HG02884 (cell line): ENCODE results near the gene SLC25A12.
A peak's percentile ranks its signal among the peaks of the same experiment; 100 is the strongest.
"Not testable (repeated sequence)": the region's sequence is repeated elsewhere in the genome, so short reads cannot be mapped to it uniquely, and the experiment has no call there.

Source experiments
- ATAC-seq: cut with Tn5 transposase; IDR thresholded peaks from one replicate; pipeline ENCODE4 v1.9.1; 2021; ENCODE audit warnings: mild to moderate bottlenecking, moderate library complexity; ENCODE audit not compliant: unreplicated experiment

SLC25A12 gene

DNA sequence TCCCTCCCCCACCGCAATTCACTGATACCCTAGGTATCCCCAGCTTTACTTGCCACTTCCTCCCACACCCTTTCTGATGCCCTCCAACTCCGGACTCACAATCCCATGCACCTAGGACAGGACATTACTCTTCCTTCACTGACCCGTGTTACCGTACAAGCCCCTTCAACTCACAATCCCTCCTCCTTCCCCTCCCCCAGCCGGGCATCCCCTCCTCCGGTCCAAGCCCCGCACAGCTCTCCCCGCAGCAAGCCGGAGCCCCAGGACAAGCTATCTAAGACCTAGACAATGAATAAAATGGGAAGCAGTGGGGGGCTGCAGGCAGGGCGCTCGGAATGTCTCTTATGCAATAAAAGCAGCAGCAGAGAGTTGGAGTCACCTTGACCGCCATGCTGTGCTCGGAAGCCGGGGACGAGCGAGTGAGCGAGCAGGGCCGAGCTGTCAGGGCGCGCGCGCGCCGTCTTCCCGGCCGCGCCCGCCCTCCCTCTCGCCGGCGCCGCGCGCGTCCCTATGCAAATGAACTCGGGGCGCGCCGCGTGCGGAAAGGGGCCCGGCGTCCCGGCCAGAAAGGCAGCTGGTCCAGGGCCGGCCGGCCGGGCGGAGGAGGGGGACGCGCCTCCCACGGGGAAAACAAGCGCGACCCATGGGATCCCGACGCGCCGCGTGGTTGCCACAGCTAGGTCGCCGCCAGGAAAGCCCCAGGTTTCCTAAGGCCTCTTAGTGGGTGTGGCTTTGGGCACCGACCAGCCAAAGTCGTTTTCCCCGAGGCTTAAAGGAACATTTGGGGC is at the start of gene SLC25A12:
Gene SLC25A12 (minus strand): TSS at position 421 of the 788 bp plus-strand sequence. CDS start 30 bp downstream, at position 391.
- peak; percentile 85 for ATAC-seq

GRCh38 chr2:171941316-171941699 is 47.3 kb upstream of the SLC25A12 start:
- ATAC-seq = no peak

DNA sequence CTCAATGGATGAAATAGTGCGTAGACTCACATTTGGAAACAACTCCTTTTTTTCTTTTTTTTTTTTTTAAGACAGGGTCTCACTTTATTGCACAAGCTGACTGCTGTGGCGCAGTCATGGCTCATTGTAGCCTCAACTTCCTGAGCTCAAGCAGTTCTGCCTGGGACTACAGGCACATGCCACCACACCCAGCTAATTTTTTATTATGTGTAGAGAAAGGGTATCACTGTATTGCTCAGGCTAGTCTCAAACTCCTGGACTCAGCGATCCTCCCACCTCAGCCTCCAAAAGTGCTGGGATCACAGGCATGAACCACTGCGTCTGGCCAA is 45.7 kb upstream of the SLC25A12 start:
- ATAC-seq = no peak

DNA sequence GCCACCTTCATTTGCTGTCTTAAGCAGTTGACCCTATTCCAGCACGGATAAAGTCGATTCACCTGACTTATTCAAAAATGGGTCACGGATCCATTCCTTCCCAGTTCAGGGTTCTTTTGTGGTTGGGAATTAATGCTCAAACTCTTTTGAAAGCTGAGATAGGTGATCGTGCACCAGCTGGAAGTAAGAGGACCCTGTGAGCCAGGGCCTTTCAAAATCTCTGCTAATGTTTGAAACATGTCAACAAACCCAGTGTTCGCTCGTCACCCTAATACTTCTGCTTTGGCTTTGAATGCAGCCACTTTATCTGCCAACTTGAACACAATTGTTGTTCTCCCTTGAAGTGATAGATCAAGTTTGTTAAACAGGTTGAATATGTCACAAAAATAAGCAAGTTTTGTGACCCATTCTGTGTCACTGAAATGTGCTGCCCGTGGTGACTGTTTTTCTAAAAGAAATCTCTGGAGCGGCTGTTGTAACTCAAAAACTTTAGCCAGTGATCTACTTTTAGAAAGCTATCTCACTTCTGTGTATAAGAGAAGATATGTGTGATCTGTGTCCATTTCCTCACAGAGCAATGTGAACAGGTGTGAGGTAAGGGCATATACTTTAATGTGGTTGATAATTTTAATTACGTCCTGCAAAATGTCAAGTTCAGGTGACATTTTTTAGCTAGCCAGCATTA is 45.2 kb upstream of the SLC25A12 start:
- no peak for ATAC-seq

DNA sequence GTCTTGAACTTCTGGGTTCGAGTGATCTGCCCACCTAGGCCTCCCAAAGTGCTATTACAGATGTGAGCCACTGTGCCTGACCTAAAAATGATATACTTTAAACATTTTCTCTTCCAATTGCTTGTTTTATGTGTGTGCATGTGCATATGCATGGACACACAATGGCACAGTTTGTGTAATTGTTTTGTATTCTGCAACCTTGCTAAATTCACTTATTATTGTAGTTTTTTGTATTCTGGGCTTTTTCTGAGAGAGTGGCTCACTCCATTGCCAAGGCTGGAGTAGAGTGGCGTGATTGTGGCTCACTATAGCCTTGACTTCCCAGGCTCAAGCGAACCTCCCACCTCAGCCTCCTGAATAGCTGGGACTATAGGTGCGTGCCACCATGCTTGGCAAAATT is 36.3 kb upstream of the SLC25A12 start:
- ATAC-seq = no peak

- ATAC-seq = no peak
Measured at GRCh38 chr2:171924170-171924942, 30.3 kb upstream of the SLC25A12 start.

DNA sequence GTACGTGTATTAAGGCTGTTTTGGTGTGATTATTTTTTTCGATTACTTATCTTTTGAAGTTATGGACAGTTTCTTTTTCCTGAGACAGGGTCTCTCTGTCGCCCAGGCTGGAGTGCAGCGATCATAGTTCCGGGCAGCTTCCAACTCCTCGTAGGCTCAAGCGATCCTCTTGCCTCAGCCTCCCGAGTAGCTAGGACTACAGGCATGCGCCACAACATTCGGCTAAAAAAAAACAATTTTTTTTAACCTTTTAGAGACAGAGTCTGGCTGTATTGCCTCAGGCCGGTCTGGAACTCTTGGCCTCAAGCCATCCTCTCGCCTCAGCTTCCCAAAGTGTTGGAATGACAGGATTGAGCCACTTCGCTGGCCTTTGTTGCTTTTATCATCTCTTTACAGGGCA is 29.2 kb upstream of the SLC25A12 start:
- ATAC-seq = no peak

DNA sequence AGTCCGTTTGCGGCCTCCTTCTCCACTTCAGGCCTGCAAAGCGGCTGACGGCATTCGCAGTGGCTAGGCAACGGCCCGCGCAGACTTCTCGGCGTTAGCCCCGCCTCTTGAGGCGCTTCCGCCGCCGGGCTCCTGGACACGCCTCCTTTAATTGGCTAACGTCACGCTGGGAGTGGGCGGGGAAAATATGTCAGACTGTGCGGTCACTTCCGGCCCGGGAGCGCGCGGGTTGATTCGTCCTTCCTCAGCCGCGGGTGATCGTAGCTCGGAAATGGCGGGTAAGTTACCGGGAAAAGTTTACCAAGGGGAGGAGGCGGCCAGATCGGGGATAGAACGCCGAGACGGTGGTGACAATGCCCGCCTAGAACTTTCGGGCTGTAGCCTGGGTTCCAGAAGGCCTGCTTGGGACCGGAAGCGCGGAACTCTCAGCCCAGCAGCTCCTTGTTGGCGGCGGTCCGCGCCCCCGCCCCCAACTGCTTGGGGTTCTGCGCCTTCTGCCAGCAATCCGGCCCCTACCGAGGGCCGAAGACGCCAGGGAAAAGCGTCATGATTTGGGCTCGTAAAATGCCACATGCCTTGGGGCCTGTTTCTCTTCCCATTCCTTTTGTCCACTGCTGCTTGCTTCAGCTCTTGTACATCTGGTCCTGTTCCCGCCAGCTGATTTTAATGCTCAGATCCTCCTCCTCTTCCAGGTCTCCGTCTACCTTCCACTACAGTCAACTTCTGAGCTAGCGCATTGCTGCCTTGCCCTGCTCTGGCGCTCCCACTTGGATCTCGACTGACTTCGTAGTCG is 28.4 kb upstream of the SLC25A12 start, which contains the start of gene HAT1:
Gene HAT1 (plus strand): TSS at position 232 of the 793 bp plus-strand sequence. CDS start 40 bp downstream, at position 272.
- peak; percentile 95 for ATAC-seq

- ATAC-seq = no peak
Measured at GRCh38 chr2:171921970-171922229, 27.9 kb upstream of the SLC25A12 start.

- no peak for ATAC-seq
Measured at GRCh38 chr2:171919453-171919852, 25.4 kb upstream of the SLC25A12 start.

DNA sequence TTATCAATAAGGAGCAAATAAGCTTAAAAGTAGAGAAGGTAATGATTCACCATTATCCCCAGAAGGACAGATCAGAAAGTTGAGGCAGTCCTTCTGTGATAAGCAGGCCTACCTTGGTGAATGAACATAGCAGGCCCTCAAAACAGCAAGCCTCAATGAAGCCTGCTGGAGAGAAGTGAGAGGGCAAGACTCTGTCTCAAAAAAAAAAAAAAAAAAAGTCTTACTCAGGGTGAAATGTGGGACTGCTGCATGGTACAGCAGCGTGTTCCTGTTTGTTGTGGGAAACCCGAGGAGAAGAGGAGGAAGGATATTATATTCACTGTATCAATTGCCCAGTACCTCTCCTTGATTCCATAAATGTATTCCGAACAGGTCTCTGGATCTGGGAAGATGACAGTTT is 19.5 kb upstream of the SLC25A12 start:
- ATAC-seq = no peak

- no peak for ATAC-seq
Measured at GRCh38 chr2:171910494-171910893, 16.4 kb upstream of the SLC25A12 start.

DNA sequence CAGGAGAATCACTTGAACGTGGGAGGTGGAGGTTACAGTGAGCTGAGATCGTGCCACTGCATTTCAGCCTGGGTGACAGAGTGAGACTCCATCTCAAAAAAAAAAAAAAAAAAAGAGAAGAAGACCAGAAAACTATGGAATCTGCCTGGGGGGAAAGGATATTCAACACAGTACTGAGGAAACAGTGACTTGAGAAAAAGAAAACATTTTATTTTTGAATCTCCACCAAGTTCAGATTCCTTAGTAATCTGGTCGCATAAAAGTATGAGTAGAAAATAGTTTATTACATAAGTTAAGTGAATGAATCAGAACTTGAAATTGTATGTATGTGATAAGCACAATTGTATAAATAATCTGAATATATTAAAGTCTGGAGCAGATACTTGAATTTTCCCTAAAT is 15.2 kb upstream of the SLC25A12 start:
- no peak for ATAC-seq

DNA sequence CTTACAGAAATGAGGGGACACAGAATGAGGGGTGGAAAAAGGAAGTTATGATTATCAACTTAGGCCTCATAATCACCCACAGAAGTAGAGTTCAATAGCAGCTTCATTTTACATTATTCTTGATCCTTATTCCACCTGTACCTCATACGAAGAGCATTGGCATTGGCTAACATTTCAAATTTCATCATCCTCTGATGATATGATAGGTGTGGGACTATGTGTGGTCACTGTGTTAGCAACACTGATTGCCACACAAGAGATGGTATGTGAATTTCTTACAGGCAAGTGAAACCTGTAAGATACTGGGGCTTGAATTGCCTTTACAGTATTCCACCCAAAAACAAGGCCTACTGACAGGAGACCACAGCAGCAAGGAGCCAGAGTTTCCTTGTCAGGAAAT is 14.2 kb upstream of the SLC25A12 start:
- no peak for ATAC-seq

- no peak for ATAC-seq
Measured at GRCh38 chr2:171902840-171903420, 8.9 kb upstream of the SLC25A12 start.

DNA sequence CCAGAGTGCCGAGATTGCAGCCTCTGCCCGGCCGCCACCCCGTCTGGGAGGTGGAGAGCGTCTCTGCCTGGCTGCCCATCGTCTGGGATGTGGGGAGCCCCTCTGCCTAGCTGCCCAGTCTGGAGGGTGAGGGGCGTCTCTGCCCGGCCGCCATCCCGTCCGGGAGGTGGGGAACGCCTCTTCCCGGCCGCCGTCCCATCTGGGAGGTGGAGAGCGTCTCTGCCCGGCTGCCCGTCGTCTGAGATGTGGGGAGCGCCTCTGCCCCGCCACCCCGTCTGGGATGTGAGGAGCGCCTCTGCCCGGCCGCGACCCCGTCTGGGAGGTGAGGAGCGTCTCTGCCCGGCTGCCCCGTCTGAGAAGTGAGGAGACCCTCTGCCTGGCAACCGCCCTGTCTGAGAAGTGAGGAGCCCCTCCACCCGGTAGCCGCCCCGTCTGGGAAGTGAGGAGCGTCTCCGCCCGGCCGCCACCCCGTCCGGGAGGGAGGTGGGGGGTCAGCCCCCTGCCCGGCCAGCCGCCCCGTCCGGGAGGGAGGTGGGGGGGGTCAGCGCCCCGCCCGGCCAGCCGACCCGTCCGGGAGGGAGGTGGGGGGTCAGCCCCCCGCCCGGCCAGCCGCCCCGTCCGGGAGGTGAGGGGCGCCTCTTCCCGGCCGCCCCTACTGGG is 5.7 kb upstream of the SLC25A12 start:
- not testable (repeated sequence) for ATAC-seq

- no peak for ATAC-seq
Measured at GRCh38 chr2:171895786-171896185, 1.7 kb upstream of the SLC25A12 start.

DNA sequence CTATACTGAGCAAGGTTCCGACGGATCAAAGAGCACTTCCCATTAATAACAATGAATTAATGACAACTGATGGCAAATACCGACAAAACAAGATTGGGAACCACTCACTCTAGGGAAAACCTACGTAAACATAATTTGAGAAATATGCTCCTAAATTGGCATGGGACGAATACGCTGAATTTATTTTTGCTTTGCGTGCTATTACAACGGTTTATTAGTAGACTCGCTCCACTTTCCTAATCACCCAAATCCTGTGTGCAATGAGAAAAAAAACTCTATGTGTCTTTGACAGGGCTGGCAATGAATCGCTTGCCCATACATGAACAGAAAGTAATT is 536 bp upstream of the SLC25A12 start:
- ATAC-seq = no peak

GRCh38 chr2:171893196-171893823 is 734 bp downstream of the SLC25A12 start:
- ATAC-seq = no peak

DNA sequence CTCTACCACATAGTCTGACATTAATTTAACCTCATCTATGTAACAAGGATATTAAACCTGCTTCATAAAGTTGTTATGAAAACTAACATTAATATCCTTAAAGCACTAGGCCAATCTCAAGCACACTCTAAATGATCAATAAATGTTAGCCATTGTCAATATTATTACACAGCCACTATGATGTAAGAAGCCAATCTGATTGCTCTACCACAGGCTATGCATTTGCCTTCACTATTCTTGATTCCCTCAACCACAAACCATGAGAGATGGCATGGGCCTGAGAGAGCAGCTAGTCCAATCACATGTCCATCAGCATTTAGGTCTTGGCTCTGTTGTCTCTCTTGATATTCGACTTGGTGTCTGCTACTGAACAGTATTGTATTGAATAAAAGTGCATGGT is 4.2 kb downstream of the SLC25A12 start:
- ATAC-seq = no peak
